GM06990 (cell line): ENCODE measurements around the gene CCDC81.
"Not testable (repeated sequence)": the region's sequence is repeated elsewhere in the genome, so short reads cannot be mapped to it uniquely, and the experiment has no call there.

Source experiments
- DNase-seq: peaks from one replicate; pipeline ENCODE4 v3.0.0-alpha.2; 2011; ENCODE audit not compliant: insufficient read length; ENCODE audit errors: extremely low read depth
- H3K27me3 ChIP-seq: replicated peaks from 2 replicates; pipeline ENCODE4 v1.6.0; 2011; ENCODE audit warnings: low read length; ENCODE audit not compliant: control insufficient read depth, insufficient read depth
- H3K36me3 ChIP-seq: 2 replicates; pipeline ENCODE4 v1.5.1; 2011; ENCODE audit warnings: low read length; ENCODE audit not compliant: control insufficient read depth, insufficient read depth
- H3K4me3 ChIP-seq: replicated peaks from 2 replicates; pipeline ENCODE4 v1.5.1; 2011; ENCODE audit warnings: low read depth, mild to moderate bottlenecking, control low read depth, low read length
- TF ChIP-seq, protein P1 (sequence below): IDR thresholded peaks from 2 replicates; pipeline ENCODE4 v1.5.1; 2011; ENCODE audit warnings: low read length, control low read depth, mild to moderate bottlenecking, inconsistent platforms; ENCODE audit not compliant: insufficient read depth, poor library complexity, severe bottlenecking

Gene CCDC81

DNA sequence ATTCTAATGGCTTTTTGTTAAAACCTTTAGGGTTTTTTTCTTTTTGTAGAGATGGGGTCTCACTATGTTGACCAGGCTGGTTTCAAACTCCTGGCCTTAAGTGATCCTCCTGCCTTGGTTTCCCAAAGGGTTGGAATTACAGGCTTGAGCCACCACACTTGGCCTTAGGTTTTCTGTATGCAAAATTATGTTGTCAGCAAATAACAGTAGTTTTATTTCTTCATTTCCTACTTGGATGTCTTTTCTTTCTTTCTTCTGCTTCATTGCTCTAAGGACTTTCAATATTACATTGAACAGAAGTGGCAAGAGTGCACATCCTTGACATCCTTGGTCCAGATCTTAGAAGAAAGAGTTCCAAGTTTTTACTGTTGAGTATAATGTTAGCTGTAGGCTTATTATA lies 52.8 kb downstream of the CCDC81 start:
- TF ChIP-seq, protein P1, sequence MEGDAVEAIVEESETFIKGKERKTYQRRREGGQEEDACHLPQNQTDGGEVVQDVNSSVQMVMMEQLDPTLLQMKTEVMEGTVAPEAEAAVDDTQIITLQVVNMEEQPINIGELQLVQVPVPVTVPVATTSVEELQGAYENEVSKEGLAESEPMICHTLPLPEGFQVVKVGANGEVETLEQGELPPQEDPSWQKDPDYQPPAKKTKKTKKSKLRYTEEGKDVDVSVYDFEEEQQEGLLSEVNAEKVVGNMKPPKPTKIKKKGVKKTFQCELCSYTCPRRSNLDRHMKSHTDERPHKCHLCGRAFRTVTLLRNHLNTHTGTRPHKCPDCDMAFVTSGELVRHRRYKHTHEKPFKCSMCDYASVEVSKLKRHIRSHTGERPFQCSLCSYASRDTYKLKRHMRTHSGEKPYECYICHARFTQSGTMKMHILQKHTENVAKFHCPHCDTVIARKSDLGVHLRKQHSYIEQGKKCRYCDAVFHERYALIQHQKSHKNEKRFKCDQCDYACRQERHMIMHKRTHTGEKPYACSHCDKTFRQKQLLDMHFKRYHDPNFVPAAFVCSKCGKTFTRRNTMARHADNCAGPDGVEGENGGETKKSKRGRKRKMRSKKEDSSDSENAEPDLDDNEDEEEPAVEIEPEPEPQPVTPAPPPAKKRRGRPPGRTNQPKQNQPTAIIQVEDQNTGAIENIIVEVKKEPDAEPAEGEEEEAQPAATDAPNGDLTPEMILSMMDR: no peak
- DNase-seq: no peak
- Histone ChIP-seq H3K4me3 (no peak overlapping the region), H3K27me3 (no peaks in the 10 kb centered on the region), H3K36me3 (no peaks in the 10 kb centered on the region)

DNA sequence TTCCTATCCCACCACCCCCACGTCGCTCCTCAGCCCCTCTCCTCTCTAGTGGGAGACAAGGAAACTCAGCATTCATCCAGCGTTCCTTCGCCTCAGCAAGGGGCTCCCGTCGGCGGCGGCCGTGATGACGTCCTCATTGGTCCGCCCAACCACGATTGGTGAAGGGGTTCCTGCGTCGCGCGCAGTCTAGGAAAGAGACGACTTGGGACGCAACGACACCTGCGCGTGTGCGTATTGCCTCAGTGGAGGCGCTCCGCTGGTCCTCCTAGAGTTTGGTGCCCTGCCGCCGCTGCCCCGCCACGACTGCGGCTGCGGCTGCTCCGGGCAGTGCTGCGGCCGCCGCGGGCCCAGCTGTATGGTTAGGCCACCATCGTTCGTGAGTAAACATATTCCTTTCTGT lies 56.6 kb downstream of the CCDC81 start:
- Histone ChIP-seq H3K36me3 (no peaks in the 10 kb centered on the region), H3K27me3 (no peaks in the 10 kb centered on the region), H3K4me3 (no peak overlapping the region)
- DNase-seq: no peak
- TF ChIP-seq, protein P1: no peak

DNA sequence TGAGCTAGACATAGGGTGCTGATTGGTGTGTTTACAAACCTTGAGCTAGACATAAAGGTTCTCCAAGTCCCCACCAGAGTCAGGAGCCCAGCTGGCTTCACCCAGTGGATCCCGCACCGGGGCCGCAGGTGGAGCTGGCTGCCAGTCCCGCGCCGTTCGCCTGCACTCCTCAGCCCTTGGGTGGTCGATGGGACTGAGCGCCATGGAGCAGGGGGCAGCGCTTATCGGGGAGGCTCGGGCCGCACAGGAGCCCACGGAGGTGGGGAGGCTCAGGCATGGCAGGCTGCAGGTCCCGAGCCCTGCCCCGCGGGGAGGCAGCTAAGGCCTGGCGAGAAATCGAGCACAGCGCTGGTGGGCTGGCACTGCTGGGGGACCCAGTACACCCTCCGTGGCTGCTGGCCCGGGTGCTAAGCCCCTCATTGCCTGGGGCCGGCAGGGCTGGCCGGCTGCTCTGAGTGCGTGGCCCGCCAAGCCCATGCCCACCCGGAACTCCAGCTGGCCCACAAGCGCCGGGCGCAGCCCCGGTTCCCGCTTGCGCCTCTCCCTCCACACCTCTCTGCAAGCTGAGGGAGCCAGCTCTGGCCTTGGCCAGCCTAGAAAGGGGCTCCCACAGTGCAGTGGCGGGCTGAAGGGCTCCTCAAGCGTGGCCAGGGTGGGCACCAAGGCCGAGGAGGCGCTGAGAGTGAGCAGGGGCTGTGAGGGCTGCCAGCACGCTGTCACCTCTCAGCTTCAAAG lies 58.8 kb downstream of the CCDC81 start:
- not testable (repeated sequence) for H3K36me3 ChIP-seq, H3K27me3 ChIP-seq, DNase-seq, H3K4me3 ChIP-seq

DNA sequence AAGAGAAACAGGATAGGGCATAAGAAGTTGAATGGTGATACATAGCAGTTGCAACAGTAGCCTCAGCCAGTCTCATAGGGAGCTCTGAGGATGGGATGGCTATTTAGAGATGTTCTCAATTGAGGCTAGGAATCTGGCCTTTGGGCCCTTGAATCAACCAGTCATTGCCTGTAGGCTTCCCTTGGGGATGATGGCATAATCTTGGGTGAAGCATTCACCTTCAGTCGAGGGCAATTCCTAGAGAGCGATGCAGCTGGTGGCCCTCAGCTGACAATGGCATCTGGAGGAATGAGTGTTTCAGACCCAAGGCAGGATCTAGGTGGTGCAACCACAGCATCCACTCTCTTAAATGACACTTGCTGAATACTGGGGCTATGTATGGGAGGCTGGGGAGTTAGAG lies 61.0 kb downstream of the CCDC81 start:
- H3K36me3 ChIP-seq: no peaks in the 10 kb centered on the region
- DNase-seq: no peak
- TF ChIP-seq, protein P1: no peak
- H3K27me3 ChIP-seq: no peaks in the 10 kb centered on the region
- no peak overlapping the region for H3K4me3 ChIP-seq

DNA sequence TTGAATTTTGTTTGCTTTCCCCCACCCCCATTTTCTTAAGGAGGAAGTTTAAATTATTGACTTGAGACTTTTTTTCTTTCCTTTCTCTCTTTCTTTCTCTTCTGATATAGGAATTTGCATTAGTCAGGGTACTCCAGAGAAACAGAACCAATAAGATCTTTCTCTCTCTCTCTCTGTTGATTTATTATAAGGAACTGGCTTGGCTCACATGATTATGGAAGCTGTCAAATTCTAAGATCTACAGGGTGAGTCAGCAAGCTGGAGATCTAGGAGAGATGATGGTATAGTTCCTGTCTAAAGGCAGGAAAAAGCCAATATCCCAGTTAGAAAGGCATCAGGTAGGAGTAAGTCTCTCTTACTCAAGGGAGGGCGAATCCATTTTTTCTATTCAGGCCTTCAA lies 64.0 kb downstream of the CCDC81 start:
- H3K4me3 ChIP-seq: no peak overlapping the region
- DNase-seq: no peak
- TF ChIP-seq, protein P1: no peak

DNA sequence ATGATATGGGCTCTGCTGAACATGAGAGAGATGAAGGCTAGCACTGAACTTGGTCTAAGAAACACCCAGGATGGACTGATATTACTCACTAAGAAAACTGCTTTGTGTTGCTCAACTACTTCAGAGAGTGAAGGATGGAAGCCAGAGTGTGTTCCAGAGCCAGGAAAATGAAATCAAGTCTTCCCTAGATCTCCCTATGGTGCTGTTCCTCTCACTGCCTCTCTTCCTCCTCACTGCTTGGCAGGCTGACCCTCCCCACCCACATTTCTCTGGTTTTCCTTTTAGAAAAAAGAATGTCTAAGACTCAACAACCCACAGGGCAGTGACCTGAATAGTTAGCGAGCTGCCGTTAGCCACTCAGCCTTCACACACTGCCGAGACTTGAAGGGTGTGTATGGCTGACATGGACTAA lies 65.6 kb downstream of the CCDC81 start:
- Histone ChIP-seq H3K27me3 (no peaks in the 10 kb centered on the region), H3K36me3 (no peaks in the 10 kb centered on the region), H3K4me3 (no peak overlapping the region)
- TF ChIP-seq, protein P1: no peak
- no peak for DNase-seq

More for the DNA sequence above, 64.0 kb downstream of the CCDC81 start:
- Histone ChIP-seq H3K36me3 (no peaks in the 10 kb centered on the region), H3K27me3 (no peaks in the 10 kb centered on the region)
